GM15510 (cell line): ENCODE measurements around the gene TUBB4B.

Experiments
- POLR2A ChIP-seq: IDR thresholded peaks from 3 replicates; pipeline ENCODE4 v1.6.1; 2011; ENCODE audit warnings: borderline replicate concordance; ENCODE audit not compliant: insufficient read length; ENCODE audit errors: extremely low read depth

TUBB4B gene

GRCh38 chr9:137220317-137221094 is 20.6 kb upstream of the TUBB4B start:
- TF ChIP-seq POLR2A, result no peak

- no peak for TF ChIP-seq POLR2A
These were observed 20.0 kb upstream of the TUBB4B start for GRCh38 chr9:137221095-137221505.

- no peak for TF ChIP-seq POLR2A
These were observed 19.5 kb upstream of the TUBB4B start for GRCh38 chr9:137221506-137222111.

DNA sequence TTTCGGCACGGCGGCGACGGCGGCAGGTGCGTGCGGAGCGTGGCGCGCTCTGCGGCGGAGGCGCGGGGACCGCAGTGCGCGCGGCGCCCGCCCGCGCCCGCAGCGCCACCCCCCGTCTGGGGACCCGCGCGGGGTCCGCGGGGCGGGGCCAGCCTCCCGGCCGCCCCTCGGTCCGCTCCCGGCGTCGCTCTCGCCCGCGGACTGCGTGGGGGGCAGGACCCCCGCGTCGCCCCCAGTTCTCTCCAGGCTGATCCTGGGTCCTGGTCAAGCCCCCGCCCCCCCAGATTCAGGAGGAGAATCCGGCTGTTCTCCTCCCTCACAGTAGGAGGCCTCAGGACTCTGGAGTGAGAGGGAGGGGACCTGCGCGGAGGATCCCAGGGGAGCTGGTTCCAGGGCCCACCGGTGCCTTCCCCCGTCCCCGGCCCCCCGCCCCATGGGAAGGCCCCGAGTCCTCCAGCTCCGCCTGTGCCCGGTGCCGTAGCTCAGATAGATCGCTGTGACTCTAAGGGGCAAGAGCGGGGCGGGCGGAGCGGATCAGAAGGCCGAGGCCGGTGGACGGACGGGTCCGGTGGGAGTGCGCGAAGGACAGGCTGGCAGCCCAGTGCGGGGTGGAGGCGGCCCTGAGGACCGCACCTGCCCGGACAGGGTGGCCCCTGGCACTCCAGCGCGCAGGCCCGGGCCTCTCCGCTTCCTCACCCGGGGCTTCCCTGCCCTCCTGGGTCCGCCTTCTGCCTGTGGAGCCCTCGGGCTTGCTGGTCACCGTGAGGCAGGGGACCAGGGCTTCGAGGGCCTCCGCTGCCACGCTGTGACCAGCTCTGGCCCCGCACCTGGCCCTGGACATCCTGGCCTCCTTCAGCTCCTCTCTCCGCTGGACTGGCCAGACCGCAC is 18.7 kb upstream of the TUBB4B start, which contains the start of gene RNF208:
Gene RNF208 (minus strand): TSS at position 51 of the 888 bp plus-strand sequence. CDS start 1,028 bp downstream, outside the sequence.
- TF ChIP-seq POLR2A, result no peak

DNA sequence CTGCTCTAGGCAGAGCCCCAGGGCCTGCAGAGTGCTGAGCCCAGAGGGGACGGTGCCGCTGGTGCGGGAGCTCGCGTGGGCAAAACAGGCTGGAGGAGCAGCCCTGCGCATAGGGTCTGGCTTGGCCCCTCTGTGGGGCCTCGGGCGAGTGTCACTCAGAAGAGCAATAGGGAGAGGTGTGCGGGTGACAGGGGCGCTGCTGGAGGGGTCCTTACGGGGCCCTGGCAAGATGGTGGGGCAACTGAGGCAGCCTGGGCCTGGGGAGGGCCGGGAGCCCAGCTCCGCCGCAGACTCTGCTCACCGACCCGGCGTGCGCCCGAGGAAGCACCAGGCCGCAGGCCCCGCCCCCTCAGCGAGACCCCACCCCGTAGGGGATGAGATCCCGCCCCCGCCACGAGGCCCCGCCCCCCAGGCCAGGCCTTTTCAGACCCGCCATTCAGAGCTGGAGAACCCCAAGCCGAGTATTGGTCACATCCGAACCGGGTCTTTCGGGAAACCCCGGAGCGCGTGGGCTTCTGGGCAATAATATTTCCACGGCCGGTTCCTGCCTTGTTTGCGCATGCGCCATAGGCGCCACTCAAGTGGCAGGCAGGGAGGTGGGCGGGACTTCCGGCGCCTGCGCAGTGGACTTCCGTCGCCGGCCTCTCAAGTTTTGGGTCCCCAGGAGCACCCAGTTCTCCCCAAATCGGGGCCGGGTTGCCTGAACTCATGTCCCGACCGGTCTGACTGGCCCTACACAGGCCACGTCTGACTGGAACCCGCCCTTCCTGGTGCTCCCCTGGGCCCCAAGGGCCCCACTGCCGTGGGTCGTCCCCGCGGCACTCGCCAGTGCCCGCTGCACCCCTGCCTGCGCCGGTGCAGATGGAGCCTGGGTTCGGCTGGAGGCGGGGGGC is 17.8 kb upstream of the TUBB4B start:
- peak; percentile 74 for TF ChIP-seq POLR2A

DNA sequence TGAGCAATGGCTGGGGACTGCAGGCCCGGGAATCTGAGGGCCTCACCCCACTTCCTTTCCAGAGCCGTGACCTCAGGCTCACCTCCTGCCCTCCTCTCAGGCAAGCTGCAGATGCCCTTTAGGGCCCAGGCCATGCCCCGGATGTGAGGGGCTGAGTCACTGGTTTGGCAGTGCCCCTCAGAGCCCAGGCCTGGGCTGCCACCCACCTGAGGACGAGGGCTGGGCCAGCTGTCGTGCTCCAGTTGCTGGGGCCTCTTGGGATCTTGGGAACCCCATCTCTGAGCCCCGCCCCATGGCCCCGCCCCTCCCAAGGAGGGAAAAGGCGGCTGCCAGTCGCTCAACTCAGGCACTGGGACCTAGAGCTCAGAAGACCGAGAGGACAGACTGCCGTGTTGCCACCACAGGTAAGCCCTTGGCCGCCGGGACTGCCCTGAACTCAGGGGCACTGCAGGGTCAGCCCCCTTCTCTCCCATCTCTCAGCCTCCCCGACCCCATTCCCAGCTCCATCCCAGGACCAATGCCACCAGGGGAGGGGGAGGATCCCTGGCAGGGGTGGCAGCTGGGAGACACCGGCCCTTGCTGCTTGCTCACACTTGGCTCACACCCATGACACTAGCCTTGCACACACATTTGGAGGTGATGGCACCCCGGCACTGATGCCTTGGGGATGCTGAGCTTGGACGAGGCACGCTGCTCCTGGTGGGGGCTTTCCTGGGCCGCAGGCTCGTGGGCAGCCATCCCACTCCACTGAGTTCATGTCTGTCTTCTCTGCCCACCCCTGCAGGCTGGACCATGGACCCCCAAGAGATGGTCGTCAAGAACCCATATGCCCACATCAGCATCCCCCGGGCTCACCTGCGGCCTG is 16.0 kb upstream of the TUBB4B start, which contains the start of gene CYSRT1:
Gene CYSRT1 (plus strand): TSS at position 345 of the 865 bp plus-strand sequence. CDS start 448 bp downstream, at position 793.
- TF ChIP-seq POLR2A, result no peak

- TF ChIP-seq POLR2A, result no peak
These were observed 15.3 kb upstream of the TUBB4B start for GRCh38 chr9:137225699-137226331.

DNA sequence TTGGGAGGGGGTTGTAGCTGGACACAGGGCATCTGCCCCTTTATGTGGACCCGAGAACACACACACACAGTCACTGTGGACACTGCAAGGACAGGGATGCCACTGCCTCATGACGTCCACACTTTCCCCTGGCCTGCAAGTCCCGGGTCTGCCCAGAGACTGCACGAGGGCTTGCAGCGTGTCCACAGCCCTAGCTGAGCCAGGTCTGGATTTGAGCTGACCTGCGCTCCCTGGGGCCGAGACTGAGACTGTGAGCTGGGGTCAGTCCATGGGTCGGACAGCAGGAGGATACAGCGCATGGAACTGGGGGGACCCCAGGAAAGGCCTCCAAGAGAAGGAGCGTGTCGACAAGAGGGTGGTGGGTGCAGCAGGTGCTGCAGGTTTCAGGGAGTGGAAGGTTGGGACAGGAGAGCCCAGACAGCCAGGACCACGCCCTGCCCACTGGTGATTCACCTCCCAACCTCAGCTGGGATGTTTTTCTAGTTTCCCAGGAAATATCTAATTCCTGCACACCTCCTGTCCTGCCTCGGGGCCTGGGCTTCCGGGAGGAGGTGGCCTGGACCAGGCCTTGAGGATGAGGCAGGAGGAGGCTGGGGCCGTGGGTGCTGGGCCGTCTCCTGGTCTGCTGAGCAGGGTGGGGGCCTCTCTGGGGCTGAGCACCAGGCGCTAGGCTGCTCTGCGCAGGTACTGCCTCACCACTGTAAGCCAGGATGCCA is 14.6 kb upstream of the TUBB4B start:
- no peak for TF ChIP-seq POLR2A

- no peak for TF ChIP-seq POLR2A
These were observed 13.8 kb upstream of the TUBB4B start, which contains the start of gene RNF224 for GRCh38 chr9:137227054-137227852. Gene RNF224, plus strand, starts transcription at chr9:137227502. Its CDS starts 834 bp downstream, at chr9:137228336.

GRCh38 chr9:137227853-137228505 is 13.1 kb upstream of the TUBB4B start:
- TF ChIP-seq POLR2A, result no peak
